Activated CD8-positive, alpha-beta memory T cell treated with anti-CD3 and anti-CD28 coated beads, Interleukin-2, amount 50 U/mL, for 24 hours (primary cell): ENCODE data around the gene ARHGAP8.
"Not testable (repeated sequence)": the region's sequence is repeated elsewhere in the genome, so short reads cannot be mapped to it uniquely, and the experiment has no call there.

Experiments used
- DNase-seq: peaks from one replicate; pipeline ENCODE4 v3.0.0-alpha.2; 2020; ENCODE audit errors: extremely low read depth

ARHGAP8 gene

GRCh38 chr22:44739666-44740065 lies 12.7 kb upstream of the ARHGAP8 start:
- DNase-seq: not testable (repeated sequence)

- no peak for DNase-seq
Measured at GRCh38 chr22:44740307-44740706, 12.1 kb upstream of the ARHGAP8 start.

- no peak for DNase-seq
Measured at GRCh38 chr22:44741929-44742328, 10.4 kb upstream of the ARHGAP8 start.

GRCh38 chr22:44743247-44743646 lies 9.1 kb upstream of the ARHGAP8 start:
- no peak for DNase-seq

GRCh38 chr22:44743804-44744211 lies 8.6 kb upstream of the ARHGAP8 start:
- no peak for DNase-seq

GRCh38 chr22:44745853-44746789 lies 6.3 kb upstream of the ARHGAP8 start:
- no peak for DNase-seq

- not testable (repeated sequence) for DNase-seq
Measured at GRCh38 chr22:44747784-44748127, 4.6 kb upstream of the ARHGAP8 start.

GRCh38 chr22:44748524-44748923 lies 3.9 kb upstream of the ARHGAP8 start:
- no peak for DNase-seq

- no peak for DNase-seq
Measured at GRCh38 chr22:44750481-44750880, 1.9 kb upstream of the ARHGAP8 start.

GRCh38 chr22:44753189-44754042 lies 1.0 kb downstream of the ARHGAP8 start:
- no peak for DNase-seq

- no peak for DNase-seq
Measured at GRCh38 chr22:44754998-44755397, 2.6 kb downstream of the ARHGAP8 start.

- no peak for DNase-seq
Measured at GRCh38 chr22:44755417-44755816, 3.0 kb downstream of the ARHGAP8 start.

GRCh38 chr22:44755956-44756361 lies 3.6 kb downstream of the ARHGAP8 start:
- DNase-seq: no peak

GRCh38 chr22:44758344-44758973 lies 6.1 kb downstream of the ARHGAP8 start:
- no peak for DNase-seq

GRCh38 chr22:44759001-44759400 lies 6.6 kb downstream of the ARHGAP8 start:
- DNase-seq: no peak

GRCh38 chr22:44759430-44760310 lies 7.3 kb downstream of the ARHGAP8 start:
- DNase-seq: no peak

- no peak for DNase-seq
Measured at GRCh38 chr22:44760476-44760875, 8.1 kb downstream of the ARHGAP8 start.

GRCh38 chr22:44761025-44761424 lies 8.7 kb downstream of the ARHGAP8 start:
- no peak for DNase-seq

- DNase-seq: no peak
Measured at GRCh38 chr22:44764373-44764772, 12.0 kb downstream of the ARHGAP8 start.

- DNase-seq: no peak
Measured at GRCh38 chr22:44764974-44765373, 12.6 kb downstream of the ARHGAP8 start.

GRCh38 chr22:44765571-44766285 lies 13.4 kb downstream of the ARHGAP8 start:
- DNase-seq: no peak
